Mesendoderm (in vitro differentiated cells): ENCODE data around the gene DMD.
A peak's percentile ranks its signal among the peaks of the same experiment; 100 is the strongest.

Experiments used
- DNase-seq: peaks from one replicate; pipeline ENCODE4 v3.0.0; 2013
- H2AK5ac ChIP-seq: 2 replicates; pipeline ENCODE4 v1.6.1; 2013; ENCODE audit warnings: low read length, inconsistent platforms
- H2BK120ac ChIP-seq: 2 replicates; pipeline ENCODE4 v1.6.1; 2013; ENCODE audit warnings: low read depth, mild to moderate bottlenecking, low read length, moderate library complexity, mixed read lengths
- H2BK15ac ChIP-seq: replicated peaks from 2 replicates; pipeline ENCODE4 v1.6.1; 2013; ENCODE audit warnings: low read depth, mild to moderate bottlenecking, moderate library complexity
- H2BK5ac ChIP-seq: 2 replicates; pipeline ENCODE4 v1.6.1; 2013; ENCODE audit warnings: low read length, inconsistent platforms
- H3K18ac ChIP-seq: 2 replicates; pipeline ENCODE4 v1.6.1; 2013; ENCODE audit warnings: mild to moderate bottlenecking, low read length, mixed read lengths
- H3K23ac ChIP-seq: one replicate; pipeline ENCODE4 v1.6.1; 2013; ENCODE audit warnings: low read length
- H3K27ac ChIP-seq: 2 replicates; pipeline ENCODE4 v1.5.1; 2013; ENCODE audit warnings: low read depth, mild to moderate bottlenecking, inconsistent platforms, low read length, moderate library complexity
- H3K27me3 ChIP-seq: 2 replicates; pipeline ENCODE4 v1.6.1; 2013; ENCODE audit warnings: low read length, control low read depth, mild to moderate bottlenecking, inconsistent platforms; ENCODE audit not compliant: insufficient read depth, poor library complexity
- H3K36me3 ChIP-seq: 2 replicates; pipeline ENCODE4 v1.6.1; 2013; ENCODE audit warnings: low read length, inconsistent platforms; ENCODE audit not compliant: control insufficient read depth, insufficient read depth
- H3K4ac ChIP-seq: one replicate; pipeline ENCODE4 v1.6.1; 2013; ENCODE audit warnings: low read depth, mild to moderate bottlenecking, low read length, moderate library complexity
- H3K4me1 ChIP-seq: 2 replicates; pipeline ENCODE4 v1.6.1; 2013; ENCODE audit warnings: low read depth, low read length, inconsistent platforms; ENCODE audit not compliant: control insufficient read depth
- H3K4me2 ChIP-seq: 2 replicates; pipeline ENCODE4 v1.6.1; 2013; ENCODE audit warnings: low read length
- H3K4me3 ChIP-seq: 2 replicates; pipeline ENCODE4 v1.5.1; 2013; ENCODE audit warnings: mild to moderate bottlenecking, low read length
- H3K56ac ChIP-seq: one replicate; pipeline ENCODE4 v1.6.1; 2013; ENCODE audit warnings: low read length
- H3K79me1 ChIP-seq: 2 replicates; pipeline ENCODE4 v1.6.1; 2013; ENCODE audit warnings: low read length, inconsistent platforms
- H3K79me2 ChIP-seq: 2 replicates; pipeline ENCODE4 v1.6.1; 2013; ENCODE audit warnings: mild to moderate bottlenecking, low read length; ENCODE audit not compliant: control insufficient read depth, insufficient read depth
- H3K9ac ChIP-seq: 2 replicates; pipeline ENCODE4 v1.6.1; 2013; ENCODE audit warnings: low read length, inconsistent platforms
- H4K5ac ChIP-seq: one replicate; pipeline ENCODE4 v1.6.1; 2013; ENCODE audit warnings: low read length
- H4K8ac ChIP-seq: one replicate; pipeline ENCODE4 v1.6.1; 2013; ENCODE audit warnings: low read depth, mild to moderate bottlenecking, control low read depth, low read length, moderate library complexity
- WGBS: extraction: QIAGEN DNeasy Blood & Tissue Kit; methylation state at CpG from one replicate; pipeline ENCODE4 v1.1.7; 2013; ENCODE audit warnings: low lambda C conversion rate, missing lambda C conversion rate; ENCODE audit not compliant: insufficient coverage; ENCODE audit errors: extremely low coverage; 5-methylcytosine and 5-hydroxymethylcytosine counted together

The DMD gene

GRCh38 chrX:32024072-32024471 lies 1187.3 kb downstream of the DMD start:
- H4K5ac ChIP-seq = no peak overlapping the region
- no CpG with 5 or more reads among the region's 9 CpGs for WGBS

GRCh38 chrX:32016195-32016594 lies 1195.2 kb downstream of the DMD start:
- H4K5ac ChIP-seq = no peak overlapping the region
- H3K4me2 ChIP-seq = no peak overlapping the region
- H2BK120ac ChIP-seq = no peak overlapping the region
- DNase-seq = no peak
- no peak overlapping the region for H3K4ac ChIP-seq
- H2BK15ac ChIP-seq = no peak overlapping the region
- H3K56ac ChIP-seq = no peak overlapping the region
- no peak overlapping the region for H3K4me3 ChIP-seq
- no peak overlapping the region for H2BK5ac ChIP-seq
- H3K79me1 ChIP-seq = no peaks in the 10 kb centered on the region
- no peaks in the 10 kb centered on the region for H3K79me2 ChIP-seq
- H3K18ac ChIP-seq = no peak overlapping the region
- no peak overlapping the region for H2AK5ac ChIP-seq
- H3K36me3 ChIP-seq = no peaks in the 10 kb centered on the region
- no peaks in the 10 kb centered on the region for H3K4me1 ChIP-seq
- no peak overlapping the region for H3K23ac ChIP-seq
- H3K9ac ChIP-seq = no peak overlapping the region
- no CpG with 5 or more reads among the region's 6 CpGs for WGBS
- H3K27me3 ChIP-seq = no peaks in the 10 kb centered on the region
- no peak overlapping the region for H4K8ac ChIP-seq
- H3K27ac ChIP-seq = no peak overlapping the region

More at GRCh38 chrX:32024072-32024471, 1187.3 kb downstream of the DMD start:
- H3K9ac ChIP-seq = no peak overlapping the region
- H2BK120ac ChIP-seq = no peak overlapping the region
- no peak overlapping the region for H3K18ac ChIP-seq
- no peak overlapping the region for H3K23ac ChIP-seq
- H3K56ac ChIP-seq = no peak overlapping the region
- H3K27me3 ChIP-seq = no peaks in the 10 kb centered on the region
- H3K27ac ChIP-seq = no peak overlapping the region
- no peak overlapping the region for H2AK5ac ChIP-seq
- no peak overlapping the region for H3K4me2 ChIP-seq
- no peaks in the 10 kb centered on the region for H3K4me1 ChIP-seq
- H2BK15ac ChIP-seq = no peak overlapping the region
- no peak overlapping the region for H3K4ac ChIP-seq
- H4K8ac ChIP-seq = no peak overlapping the region
- DNase-seq = no peak
- no peak overlapping the region for H3K4me3 ChIP-seq
- H3K79me1 ChIP-seq = no peaks in the 10 kb centered on the region
- no peak overlapping the region for H2BK5ac ChIP-seq
- no peaks in the 10 kb centered on the region for H3K79me2 ChIP-seq
- H3K36me3 ChIP-seq = no peaks in the 10 kb centered on the region

GRCh38 chrX:32010948-32011347 lies 1200.4 kb downstream of the DMD start:
- H3K56ac ChIP-seq = no peak overlapping the region
- no peaks in the 10 kb centered on the region for H3K36me3 ChIP-seq
- H3K4me1 ChIP-seq = no peaks in the 10 kb centered on the region
- DNase-seq = no peak
- no peak overlapping the region for H3K18ac ChIP-seq
- no peak overlapping the region for H4K8ac ChIP-seq
- no peak overlapping the region for H3K23ac ChIP-seq
- no peaks in the 10 kb centered on the region for H3K79me2 ChIP-seq
- H2AK5ac ChIP-seq = no peak overlapping the region
- H3K4me3 ChIP-seq = no peak overlapping the region
- H4K5ac ChIP-seq = no peak overlapping the region
- H3K4me2 ChIP-seq = no peak overlapping the region
- no peak overlapping the region for H2BK15ac ChIP-seq
- H3K79me1 ChIP-seq = no peaks in the 10 kb centered on the region
- no peak overlapping the region for H2BK5ac ChIP-seq
- H3K27ac ChIP-seq = no peak overlapping the region
- H2BK120ac ChIP-seq = no peak overlapping the region
- no peaks in the 10 kb centered on the region for H3K27me3 ChIP-seq
- no peak overlapping the region for H3K4ac ChIP-seq
- H3K9ac ChIP-seq = no peak overlapping the region
- no CpG with 5 or more reads among the region's 5 CpGs for WGBS

GRCh38 chrX:32010212-32010611 lies 1201.1 kb downstream of the DMD start:
- Histone ChIP-seq H2BK120ac (no peak overlapping the region), H3K36me3 (no peaks in the 10 kb centered on the region), H3K4me1 (no peaks in the 10 kb centered on the region), H3K56ac (no peak overlapping the region), H3K23ac (no peak overlapping the region), H3K27ac (no peak overlapping the region), H3K79me2 (no peaks in the 10 kb centered on the region), H3K4me2 (no peak overlapping the region), H3K4ac (no peak overlapping the region), H3K27me3 (no peaks in the 10 kb centered on the region), H3K79me1 (no peaks in the 10 kb centered on the region), H2AK5ac (no peak overlapping the region), H3K4me3 (no peak overlapping the region), H3K18ac (no peak overlapping the region), H4K5ac (no peak overlapping the region), H3K9ac (no peak overlapping the region), H4K8ac (no peak overlapping the region), H2BK5ac (no peak overlapping the region), H2BK15ac (no peak overlapping the region)
- WGBS = no CpG with 5 or more reads among the region's 4 CpGs
- no peak for DNase-seq

- no peak overlapping the region for H2BK15ac ChIP-seq
- H3K79me1 ChIP-seq = no peaks in the 10 kb centered on the region
- no peak overlapping the region for H2BK120ac ChIP-seq
- no peak for DNase-seq
- no peak overlapping the region for H3K27ac ChIP-seq
- WGBS = no CpG with 5 or more reads among the region's 4 CpGs
- H2AK5ac ChIP-seq = no peak overlapping the region
- H3K4me3 ChIP-seq = no peak overlapping the region
- no peak overlapping the region for H3K4me2 ChIP-seq
- H3K27me3 ChIP-seq = no peaks in the 10 kb centered on the region
- H4K8ac ChIP-seq = no peak overlapping the region
- H3K23ac ChIP-seq = no peak overlapping the region
- H2BK5ac ChIP-seq = no peak overlapping the region
- no peaks in the 10 kb centered on the region for H3K4me1 ChIP-seq
- H3K4ac ChIP-seq = no peak overlapping the region
- H4K5ac ChIP-seq = no peak overlapping the region
- H3K36me3 ChIP-seq = no peaks in the 10 kb centered on the region
- no peak overlapping the region for H3K18ac ChIP-seq
- no peak overlapping the region for H3K56ac ChIP-seq
- H3K9ac ChIP-seq = no peak overlapping the region
- no peaks in the 10 kb centered on the region for H3K79me2 ChIP-seq
Observed at GRCh38 chrX:31993637-31994036, 1217.7 kb downstream of the DMD start.

GRCh38 chrX:31988975-31989374 lies 1222.4 kb downstream of the DMD start:
- Histone ChIP-seq H3K4ac (no peak overlapping the region), H3K27ac (no peak overlapping the region), H3K56ac (no peak overlapping the region), H3K4me3 (no peak overlapping the region), H3K23ac (no peak overlapping the region), H3K79me2 (no peaks in the 10 kb centered on the region), H3K79me1 (no peaks in the 10 kb centered on the region), H3K27me3 (no peaks in the 10 kb centered on the region), H3K18ac (no peak overlapping the region), H3K4me1 (no peaks in the 10 kb centered on the region), H2AK5ac (no peak overlapping the region), H2BK5ac (no peak overlapping the region), H3K9ac (no peak overlapping the region), H3K4me2 (no peak overlapping the region), H2BK120ac (no peak overlapping the region), H3K36me3 (no peaks in the 10 kb centered on the region), H2BK15ac (no peak overlapping the region), H4K8ac (no peak overlapping the region), H4K5ac (no peak overlapping the region)
- no CpG with 5 or more reads among the region's 5 CpGs for WGBS
- DNase-seq = peak; percentile 8
